Measurements from ENCODE around the gene NKD1. TPM values are rescaled to one million over a fixed set of nuclear protein-coding genes. Genes with fewer than 3 reads are reported as not detected.

The NKD1 gene
- total RNA-seq, 4 donors from 2014 or later = 37.1 to 87.8 (median 54.1) TPM

- Histone ChIP-seq H3K9me3 (no peaks in the 10 kb centered on the region), H3K36me3 (peaks cover 0 to 78% (median 38%) of the 10 kb centered on the region in 4 donors), H3K4me3 (no peak overlapping the region), H3K27me3 (no peaks in the 10 kb centered on the region), H3K4me1 (no peaks in the 10 kb centered on the region), H3K27ac (replicated peaks in 1 of 4) (no peak overlapping the region)
- DNase-seq (ENCODE audit: extremely low spot score) = no peak
- TF ChIP-seq EP300 (IDR thresholded peaks at IDR 0.05) (no peak), CTCF (IDR thresholded peaks at IDR 0.05) (no peak), POLR2A (IDR thresholded peaks at IDR 0.05; ENCODE audit: low read depth) (no peak)
- intact Hi-C loops (cut with DNase I) = no loop called here
- 71% methylated on average over 1 of the region's 1 CpG for WGBS
Measured at GRCh38 chr16:50634947-50635346, 86.8 kb downstream of the NKD1 start.

DNA sequence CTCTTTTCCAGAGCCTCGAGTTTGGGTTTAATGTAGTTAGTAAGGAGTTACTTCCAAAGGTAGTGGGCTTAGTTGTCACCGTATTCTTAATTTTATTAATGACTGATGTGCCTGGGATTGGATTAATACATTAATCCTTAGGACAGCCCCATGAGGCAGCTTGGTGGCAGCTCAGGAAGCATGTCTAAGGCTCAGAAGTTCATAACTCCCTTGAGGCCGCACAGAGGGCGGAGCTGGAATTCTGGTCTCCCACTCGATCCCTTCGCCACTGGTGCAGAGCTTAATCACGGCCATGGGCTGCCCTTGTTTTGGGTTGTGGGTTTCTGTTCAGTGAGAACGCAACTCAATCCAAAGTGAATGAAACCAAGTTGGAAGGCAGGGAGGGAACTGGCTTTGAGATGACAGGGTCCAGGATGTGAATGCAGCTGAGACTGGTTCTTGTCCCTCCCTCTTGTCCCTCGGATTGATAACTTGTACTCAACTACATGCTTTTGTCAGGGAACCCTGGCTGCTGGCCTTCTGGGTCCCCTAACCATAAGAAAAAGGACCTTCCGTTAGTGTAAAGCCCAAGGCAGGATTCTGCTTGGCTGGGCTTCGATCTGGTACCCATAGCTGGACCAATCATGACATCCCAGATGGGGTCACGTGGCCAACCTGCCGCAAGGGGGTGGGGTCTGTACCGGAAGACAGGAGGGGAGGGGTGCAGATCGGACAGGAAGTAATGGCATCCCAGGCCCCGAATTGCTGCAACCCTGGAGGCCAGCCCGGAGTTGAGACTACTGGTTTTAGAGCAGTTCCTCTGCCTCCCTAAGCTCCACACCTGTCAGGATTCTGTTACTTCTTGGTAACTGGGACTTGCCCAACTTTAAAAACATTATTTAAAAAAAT lies 87.6 kb downstream of the NKD1 start:
- DNase-seq (ENCODE audit: extremely low spot score) = no peak
- WGBS = 71% methylated on average over 17 of the region's 17 CpGs
- no peak overlapping the region for H3K27ac ChIP-seq (replicated peaks in 1 of 4)
- H3K36me3 ChIP-seq = peaks cover 0 to 71% (median 30%) of the 10 kb centered on the region in 4 donors
- no peak overlapping the region for H3K4me3 ChIP-seq
- no peaks in the 10 kb centered on the region for H3K27me3 ChIP-seq
- intact Hi-C loops (cut with DNase I) = no loop called here
- no peak for TF ChIP-seq CTCF (IDR thresholded peaks at IDR 0.05)
- TF ChIP-seq EP300 (IDR thresholded peaks at IDR 0.05) = no peak
- no peak for TF ChIP-seq POLR2AphosphoS5 (IDR thresholded peaks at IDR 0.05)
- TF ChIP-seq POLR2A (IDR thresholded peaks at IDR 0.05; ENCODE audit: low read depth) = no peak
- no peaks in the 10 kb centered on the region for H3K4me1 ChIP-seq
- H3K9me3 ChIP-seq = no peaks in the 10 kb centered on the region

DNA sequence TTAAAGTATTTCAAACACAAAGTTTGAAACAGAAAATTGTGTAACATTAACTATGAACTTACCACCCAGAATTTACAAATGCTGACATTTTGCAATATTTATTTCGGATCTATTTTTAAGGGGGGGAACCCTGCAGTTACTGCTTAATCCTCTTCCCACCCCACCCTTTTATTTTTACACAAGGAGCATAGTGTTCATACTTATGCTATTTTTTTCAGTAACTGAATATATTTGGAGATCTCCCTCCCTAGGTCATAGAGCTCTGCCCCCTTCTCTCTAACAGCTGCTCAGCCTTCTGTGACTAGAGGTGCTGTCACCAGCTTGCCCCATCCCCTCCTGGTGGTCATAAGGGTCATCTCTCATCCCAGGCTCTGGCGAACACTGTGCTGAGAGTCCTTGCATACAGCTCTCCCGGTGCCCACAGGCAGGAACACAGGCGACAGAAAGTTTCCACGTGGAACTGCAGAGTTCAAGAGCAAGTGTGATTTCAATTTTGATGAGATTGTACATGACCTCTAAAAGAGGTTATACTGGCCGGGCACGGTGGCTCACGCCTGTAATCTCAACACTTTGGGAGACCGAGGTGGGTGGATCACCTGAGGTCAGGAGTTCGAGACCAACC lies 88.7 kb downstream of the NKD1 start:
- WGBS = 92% methylated on average over 10 of the region's 10 CpGs
- Histone ChIP-seq H3K27me3 (no peaks in the 10 kb centered on the region), H3K36me3 (peaks cover 0 to 64% (median 23%) of the 10 kb centered on the region in 4 donors), H3K4me3 (no peak overlapping the region), H3K27ac (replicated peaks in 1 of 4) (no peak overlapping the region), H3K4me1 (no peaks in the 10 kb centered on the region), H3K9me3 (no peaks in the 10 kb centered on the region)
- TF ChIP-seq POLR2A (IDR thresholded peaks at IDR 0.05; ENCODE audit: low read depth) (no peak), EP300 (IDR thresholded peaks at IDR 0.05) (no peak), CTCF (IDR thresholded peaks at IDR 0.05) (no peak), POLR2AphosphoS5 (IDR thresholded peaks at IDR 0.05) (no peak)
- intact Hi-C loops (cut with DNase I) = no loop called here
- DNase-seq (ENCODE audit: extremely low spot score) = no peak

GRCh38 chr16:50637716-50638602 lies 89.8 kb downstream of the NKD1 start:
- no peak for DNase-seq (ENCODE audit: extremely low spot score)

More at GRCh38 chr16:50637716-50638602, 89.8 kb downstream of the NKD1 start:
- intact Hi-C loops (cut with DNase I) = no loop called here
- H3K9me3 ChIP-seq = no peaks in the 10 kb centered on the region
- TF ChIP-seq CTCF (IDR thresholded peaks at IDR 0.05) (no peak), POLR2AphosphoS5 (IDR thresholded peaks at IDR 0.05) (no peak), EP300 (IDR thresholded peaks at IDR 0.05) (no peak), POLR2A (IDR thresholded peaks at IDR 0.05; ENCODE audit: low read depth) (no peak)
- no peak overlapping the region for H3K4me3 ChIP-seq
- 86% methylated on average over 11 of the region's 13 CpGs for WGBS
- H3K4me1 ChIP-seq = peaks cover 0 to 9% (median 0%) of the 10 kb centered on the region in 4 donors
- no peak overlapping the region for H3K27ac ChIP-seq (replicated peaks in 1 of 4)
- peaks cover 0 to 53% (median 16%) of the 10 kb centered on the region in 4 donors for H3K36me3 ChIP-seq
- H3K27me3 ChIP-seq = no peaks in the 10 kb centered on the region
